T-helper 1 cell treated with Interleukin-12 subunit alpha and Interleukin-12 subunit beta and Interleukin-4 antibody, amounts not matched to agents 30 μg/mL and 1 μg/mL, for 36 hours (primary cell): ENCODE results near the gene SARM1.
A peak's percentile ranks its signal among the peaks of the same experiment; 100 is the strongest.
"Not testable (repeated sequence)": the region's sequence is repeated elsewhere in the genome, so short reads cannot be mapped to it uniquely, and the experiment has no call there.

Experiments
- H3K27ac Mint-ChIP-seq: one replicate; pipeline ENCODE4 v1.8.0; 2021; ENCODE audit warnings: mild to moderate bottlenecking, mixed read lengths
- H3K27me3 Mint-ChIP-seq: one replicate; pipeline ENCODE4 v1.8.0; 2021; ENCODE audit warnings: low read depth, mixed read lengths
- H3K36me3 Mint-ChIP-seq: one replicate; pipeline ENCODE4 v1.8.0; 2021; ENCODE audit warnings: low read depth, mixed read lengths
- H3K4me1 Mint-ChIP-seq: one replicate; pipeline ENCODE4 v1.8.0; 2021; ENCODE audit warnings: low read depth, mixed read lengths
- H3K4me3 Mint-ChIP-seq: one replicate; pipeline ENCODE4 v1.8.0; 2021; ENCODE audit warnings: mild to moderate bottlenecking, moderate library complexity, mixed read lengths
- H3K9me3 Mint-ChIP-seq: one replicate; pipeline ENCODE4 v1.8.0; 2021; ENCODE audit warnings: mixed read lengths

The SARM1 gene

DNA sequence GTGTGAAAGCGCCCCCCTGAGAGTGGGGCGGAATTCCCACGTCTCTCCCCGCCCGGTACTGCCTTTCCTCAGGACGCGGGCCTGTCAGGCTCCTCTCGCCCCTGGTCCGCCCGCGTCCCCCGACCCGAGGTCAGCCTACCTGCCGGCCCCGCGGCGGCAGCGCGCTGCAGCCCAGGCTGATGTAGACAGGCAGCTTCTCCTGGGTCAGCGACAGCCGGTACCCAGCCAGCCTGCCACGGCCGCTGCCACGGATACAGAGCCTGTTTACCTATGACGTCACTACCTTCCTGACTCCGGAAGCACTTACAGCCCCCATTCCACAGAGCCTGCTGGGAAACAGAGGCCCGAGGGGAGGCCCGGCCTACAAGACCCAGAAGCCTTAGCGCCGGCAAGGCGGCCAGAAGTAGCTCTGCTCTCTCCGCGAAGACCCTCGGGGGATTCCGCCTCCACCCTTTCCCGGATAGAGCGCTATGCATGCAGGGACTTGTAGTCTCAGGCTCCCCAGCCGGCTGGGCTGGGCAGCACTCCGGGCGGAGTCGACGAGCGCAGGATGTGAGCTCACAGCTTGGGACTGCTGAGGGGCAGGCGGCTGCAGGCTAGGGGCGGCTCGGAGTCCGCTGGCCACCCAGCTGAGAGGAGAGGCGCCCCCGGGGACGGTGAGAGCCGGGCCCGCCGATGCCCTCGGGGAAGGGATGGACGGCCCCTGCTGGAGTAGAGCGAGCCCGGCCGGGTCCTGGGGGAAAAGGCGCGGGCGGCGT lies 36.1 kb upstream of the SARM1 start, which contains the start of the genes IFT20 and TNFAIP1:
Gene IFT20, minus strand, starts transcription at position 272 of the 758 bp plus-strand sequence. CDS start 3,487 bp downstream, outside the sequence.
Gene TNFAIP1, plus strand, starts transcription at position 561 of the 758 bp plus-strand sequence. CDS start 3,761 bp downstream, outside the sequence.
- Mint-ChIP-seq H3K27me3 (no peaks in the 10 kb centered on the region), H3K36me3 (peaks cover 5% of the 10 kb centered on the region), H3K4me3 (peak within 1 kb of the TSS; percentile 97), H3K4me1 (peaks cover 39% of the 10 kb centered on the region), H3K27ac (peak within 1 kb of the TSS; percentile 96), H3K9me3 (no peaks in the 10 kb centered on the region)

DNA sequence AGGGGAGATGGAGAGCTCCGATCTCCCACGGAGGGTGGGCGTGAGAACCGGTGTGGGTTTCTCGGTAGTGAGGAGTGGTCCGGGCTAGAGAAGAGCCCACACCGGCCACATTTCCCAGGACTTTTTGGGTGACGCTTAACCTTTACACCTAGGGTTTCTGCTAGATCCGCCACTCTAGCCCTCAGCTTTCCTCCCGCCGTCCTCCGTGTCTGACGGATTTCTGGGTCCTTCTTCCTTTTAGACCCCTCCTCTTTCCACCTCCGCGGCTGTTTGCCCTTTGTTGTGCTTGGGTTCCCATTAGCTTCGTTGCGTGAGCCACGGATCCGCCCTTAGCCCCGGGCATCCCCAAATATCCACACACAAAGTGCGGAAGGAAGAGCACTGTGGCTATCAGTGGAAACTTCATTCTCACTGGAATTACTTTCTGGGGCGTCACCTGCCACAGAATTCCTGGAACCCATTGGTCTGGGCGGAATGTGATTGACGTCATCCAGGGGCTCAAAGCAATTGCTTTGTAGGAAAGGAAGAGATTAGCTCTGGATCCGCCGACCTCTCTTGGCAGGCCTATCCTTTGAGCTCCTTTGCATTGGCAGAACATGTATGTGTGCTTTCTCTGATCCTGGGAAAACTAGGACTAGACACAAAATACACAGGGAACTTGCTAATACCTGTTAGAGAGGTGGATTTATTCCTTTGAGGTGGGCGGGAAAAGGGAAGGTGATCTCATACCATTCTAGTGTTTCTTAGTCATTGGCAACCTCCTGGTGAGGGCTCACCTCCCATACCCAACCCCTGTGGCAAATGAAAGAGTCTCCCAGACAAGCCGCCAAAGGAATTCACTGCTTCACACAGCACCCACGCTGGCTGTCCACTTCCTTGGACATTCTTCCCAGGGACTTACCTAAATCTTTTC lies 35.3 kb upstream of the SARM1 start:
- no peaks in the 10 kb centered on the region for H3K9me3 Mint-ChIP-seq
- H3K4me3 Mint-ChIP-seq, result peak overlapping the region; percentile 97
- H3K27me3 Mint-ChIP-seq, result no peaks in the 10 kb centered on the region
- peaks cover 39% of the 10 kb centered on the region for H3K4me1 Mint-ChIP-seq
- H3K27ac Mint-ChIP-seq, result peak overlapping the region; percentile 96
- peaks cover 10% of the 10 kb centered on the region for H3K36me3 Mint-ChIP-seq

DNA sequence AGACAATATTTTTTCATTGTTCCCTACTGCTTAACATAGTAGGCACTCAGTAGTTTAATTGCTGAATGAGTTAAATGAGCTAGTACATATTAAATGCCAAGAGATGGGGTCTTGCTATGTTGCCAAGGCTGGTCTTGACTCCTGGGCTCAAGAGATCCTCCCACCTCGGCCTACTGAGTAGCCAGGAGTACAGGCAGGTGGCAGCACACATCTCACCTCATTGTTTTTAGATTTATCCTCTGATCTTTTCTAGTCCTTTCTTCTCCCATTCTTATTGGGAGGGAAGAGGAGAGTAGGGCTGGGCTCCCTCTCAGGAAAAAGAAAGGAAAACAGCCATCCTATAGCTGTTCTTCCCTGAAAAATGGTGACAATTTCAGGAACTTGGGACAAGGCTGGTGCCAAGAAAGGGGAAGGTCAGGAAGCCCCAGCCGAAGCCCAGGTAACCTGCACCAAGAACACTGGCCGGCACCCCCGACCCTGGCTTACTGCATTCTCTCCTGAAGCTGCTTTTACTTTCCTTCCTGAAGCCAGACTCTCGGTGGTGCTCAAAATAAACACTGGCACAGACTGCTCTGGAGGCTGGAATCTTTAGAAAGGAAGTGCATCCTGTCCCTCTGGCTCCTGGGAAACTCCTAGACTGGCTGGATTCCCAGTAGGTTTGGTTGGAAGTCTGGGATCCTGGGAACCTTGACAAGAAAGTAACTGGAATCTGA lies 33.3 kb upstream of the SARM1 start:
- H3K9me3 Mint-ChIP-seq, result no peaks in the 10 kb centered on the region
- no peaks in the 10 kb centered on the region for H3K27me3 Mint-ChIP-seq
- peaks cover 15% of the 10 kb centered on the region for H3K36me3 Mint-ChIP-seq
- H3K27ac Mint-ChIP-seq, result no peak overlapping the region
- H3K4me1 Mint-ChIP-seq, result peaks cover 34% of the 10 kb centered on the region
- H3K4me3 Mint-ChIP-seq, result no peak overlapping the region

DNA sequence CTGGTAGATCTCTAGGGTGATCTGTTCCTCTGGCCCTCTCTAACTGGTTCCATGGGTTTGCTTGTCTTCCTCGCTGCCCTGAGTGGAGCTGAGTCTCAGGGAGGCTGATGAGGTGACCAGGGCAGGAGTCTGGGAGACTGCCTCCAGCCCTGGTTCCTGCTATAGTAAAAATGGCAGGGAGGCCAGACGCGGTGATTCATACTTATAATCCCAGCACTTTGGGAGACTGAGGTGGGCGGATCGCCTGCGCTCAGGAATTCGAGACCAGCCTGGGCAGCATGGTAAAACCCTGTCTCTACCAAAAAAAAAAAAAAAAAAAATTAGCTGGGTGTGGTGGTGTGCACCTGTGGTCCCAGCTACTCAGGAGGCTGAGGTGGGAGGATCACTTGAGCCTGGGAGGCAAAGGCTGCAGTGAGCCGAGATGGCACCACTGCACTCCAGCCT lies 32.7 kb upstream of the SARM1 start:
- H3K9me3 Mint-ChIP-seq, H3K27ac Mint-ChIP-seq, H3K27me3 Mint-ChIP-seq, H3K4me3 Mint-ChIP-seq: not testable (repeated sequence)
- peaks cover 16% of the 10 kb centered on the region for H3K36me3 Mint-ChIP-seq
- peaks cover 33% of the 10 kb centered on the region for H3K4me1 Mint-ChIP-seq

DNA sequence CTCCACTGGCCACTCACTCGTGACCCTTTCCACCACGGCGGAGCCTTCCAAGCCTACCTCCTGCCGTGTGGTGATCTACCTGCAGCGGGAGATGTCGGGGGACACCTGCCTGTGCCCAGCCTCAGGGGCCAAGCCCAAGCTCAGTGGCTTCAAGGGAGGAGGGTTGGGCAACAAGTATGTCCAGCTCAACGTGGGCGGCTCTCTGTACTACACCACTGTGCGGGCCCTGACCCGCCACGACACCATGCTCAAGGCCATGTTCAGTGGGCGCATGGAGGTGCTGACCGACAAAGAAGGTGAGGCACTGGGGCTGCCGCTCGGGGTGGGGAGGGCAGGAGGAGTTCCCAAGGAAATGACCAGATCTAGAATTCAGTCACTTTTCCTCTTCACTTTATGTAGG lies 32.1 kb upstream of the SARM1 start:
- Mint-ChIP-seq H3K9me3 (no peaks in the 10 kb centered on the region), H3K4me3 (no peak overlapping the region), H3K36me3 (peaks cover 18% of the 10 kb centered on the region), H3K27ac (no peak overlapping the region), H3K27me3 (no peaks in the 10 kb centered on the region), H3K4me1 (peaks cover 27% of the 10 kb centered on the region)

DNA sequence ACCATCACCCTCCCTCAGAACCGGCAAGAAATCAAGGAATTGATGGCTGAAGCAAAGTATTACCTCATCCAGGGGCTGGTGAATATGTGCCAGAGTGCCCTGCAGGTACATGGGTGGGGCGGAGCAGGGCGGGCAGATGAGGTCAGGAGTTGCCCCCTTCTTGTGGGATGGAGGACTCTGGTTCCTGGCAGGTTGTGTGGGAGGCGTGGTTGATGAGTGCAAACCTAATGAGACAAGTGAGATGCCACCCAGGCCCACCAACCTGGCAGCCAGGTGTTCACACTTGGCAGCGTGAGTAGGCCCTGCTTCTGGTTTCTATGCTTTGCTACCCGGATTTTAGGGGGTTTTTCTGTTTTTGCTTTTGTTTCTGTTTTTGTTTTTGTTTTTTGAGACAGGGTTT lies 31.1 kb upstream of the SARM1 start:
- no peaks in the 10 kb centered on the region for H3K9me3 Mint-ChIP-seq

DNA sequence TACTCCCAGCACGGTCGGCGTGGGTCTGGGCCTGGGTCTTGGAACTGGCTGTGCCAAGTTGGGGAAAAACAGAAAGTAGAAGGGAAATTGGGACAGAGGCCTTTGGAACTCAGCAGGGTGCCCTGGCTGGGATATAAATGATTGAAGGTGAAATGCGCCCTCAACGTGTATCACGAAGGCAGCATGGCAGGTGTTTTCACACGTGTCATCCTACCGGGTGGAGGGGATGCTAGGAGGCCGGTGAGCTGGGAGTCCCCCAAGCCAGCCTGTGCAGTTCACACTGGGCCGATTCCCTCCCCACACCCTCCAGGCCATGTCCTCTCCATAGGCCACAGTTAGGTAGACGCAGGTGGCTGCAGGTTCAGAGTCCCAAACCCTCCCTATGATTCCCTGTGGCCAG lies 30.0 kb upstream of the SARM1 start:
- Mint-ChIP-seq H3K4me1 (peaks cover 20% of the 10 kb centered on the region), H3K27me3 (no peaks in the 10 kb centered on the region), H3K4me3 (no peak overlapping the region), H3K27ac (no peak overlapping the region), H3K9me3 (no peaks in the 10 kb centered on the region), H3K36me3 (peaks cover 23% of the 10 kb centered on the region)

More for the DNA sequence above, 31.1 kb upstream of the SARM1 start:
- Mint-ChIP-seq H3K4me1 (peaks cover 22% of the 10 kb centered on the region), H3K4me3 (no peak overlapping the region), H3K27ac (no peak overlapping the region), H3K27me3 (no peaks in the 10 kb centered on the region), H3K36me3 (peaks cover 21% of the 10 kb centered on the region)

DNA sequence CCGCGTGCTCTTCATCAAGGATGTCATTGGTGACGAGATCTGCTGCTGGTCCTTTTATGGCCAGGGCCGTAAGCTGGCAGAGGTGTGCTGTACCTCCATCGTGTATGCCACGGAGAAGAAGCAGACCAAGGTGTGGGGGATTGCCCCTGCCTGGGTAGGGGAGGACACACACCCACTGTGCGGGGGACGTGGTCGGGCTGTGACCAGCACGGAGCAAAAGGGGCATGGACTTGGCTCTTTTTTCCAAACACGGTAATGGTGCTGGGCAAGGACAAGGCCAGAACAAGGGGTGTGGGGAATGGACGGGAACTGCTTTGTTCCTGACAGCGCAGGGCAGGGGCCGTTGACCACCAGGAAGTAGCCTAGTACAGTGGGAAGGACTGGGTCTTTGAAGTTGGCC lies 29.2 kb upstream of the SARM1 start:
- peaks cover 15% of the 10 kb centered on the region for H3K4me1 Mint-ChIP-seq
- no peak overlapping the region for H3K4me3 Mint-ChIP-seq
- H3K9me3 Mint-ChIP-seq, result no peaks in the 10 kb centered on the region
- peaks cover 29% of the 10 kb centered on the region for H3K36me3 Mint-ChIP-seq
- no peak overlapping the region for H3K27ac Mint-ChIP-seq
- H3K27me3 Mint-ChIP-seq, result no peaks in the 10 kb centered on the region

DNA sequence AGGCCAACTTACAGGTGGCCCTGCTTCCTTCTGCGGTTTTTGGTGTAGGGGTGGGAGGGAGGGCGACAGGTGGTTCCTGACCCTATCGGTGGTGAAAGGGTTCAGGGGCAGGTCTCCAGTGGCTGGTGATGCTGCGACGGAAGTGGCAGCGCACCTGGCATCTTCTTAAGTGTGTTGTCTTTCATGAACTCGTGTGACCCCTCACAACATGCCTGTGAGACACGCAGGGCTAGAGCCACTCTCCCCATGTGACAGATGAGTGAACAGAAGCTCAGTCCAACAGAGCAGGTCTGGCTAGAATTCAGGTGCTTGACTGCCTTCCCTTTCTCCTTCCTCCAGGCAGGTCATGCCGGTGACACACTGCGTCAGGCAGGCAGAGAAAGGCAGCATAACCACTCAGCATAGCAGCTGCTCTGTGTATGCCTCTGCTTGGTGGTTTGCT lies 28.0 kb upstream of the SARM1 start:
- H3K4me3 Mint-ChIP-seq, result no peak overlapping the region
- no peaks in the 10 kb centered on the region for H3K9me3 Mint-ChIP-seq
- H3K27me3 Mint-ChIP-seq, result no peaks in the 10 kb centered on the region
- peaks cover 9% of the 10 kb centered on the region for H3K4me1 Mint-ChIP-seq
- no peak overlapping the region for H3K27ac Mint-ChIP-seq
- peaks cover 34% of the 10 kb centered on the region for H3K36me3 Mint-ChIP-seq

DNA sequence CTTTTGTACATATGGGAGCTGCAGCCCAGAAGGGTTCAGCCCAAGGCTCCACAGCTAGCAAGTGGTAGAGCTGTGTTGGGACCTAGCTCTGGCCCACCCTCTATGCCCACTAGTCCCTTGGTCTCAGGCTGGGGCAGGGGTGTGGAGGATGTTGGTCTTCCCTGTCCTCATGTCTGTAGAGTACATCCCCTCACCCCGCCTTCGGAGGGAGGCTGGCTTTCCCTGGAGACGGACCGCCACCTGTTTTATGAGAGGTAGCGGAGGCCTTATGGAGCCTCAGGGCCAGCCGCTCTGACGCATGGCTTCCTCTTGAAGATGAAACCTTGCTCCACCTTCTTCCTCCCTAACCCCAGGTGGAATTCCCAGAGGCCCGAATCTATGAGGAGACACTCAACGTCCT lies 27.5 kb upstream of the SARM1 start:
- H3K9me3 Mint-ChIP-seq, result no peaks in the 10 kb centered on the region
- peaks cover 7% of the 10 kb centered on the region for H3K4me1 Mint-ChIP-seq
- no peak overlapping the region for H3K27ac Mint-ChIP-seq
- no peak overlapping the region for H3K4me3 Mint-ChIP-seq
- H3K27me3 Mint-ChIP-seq, result no peaks in the 10 kb centered on the region
- peaks cover 36% of the 10 kb centered on the region for H3K36me3 Mint-ChIP-seq

DNA sequence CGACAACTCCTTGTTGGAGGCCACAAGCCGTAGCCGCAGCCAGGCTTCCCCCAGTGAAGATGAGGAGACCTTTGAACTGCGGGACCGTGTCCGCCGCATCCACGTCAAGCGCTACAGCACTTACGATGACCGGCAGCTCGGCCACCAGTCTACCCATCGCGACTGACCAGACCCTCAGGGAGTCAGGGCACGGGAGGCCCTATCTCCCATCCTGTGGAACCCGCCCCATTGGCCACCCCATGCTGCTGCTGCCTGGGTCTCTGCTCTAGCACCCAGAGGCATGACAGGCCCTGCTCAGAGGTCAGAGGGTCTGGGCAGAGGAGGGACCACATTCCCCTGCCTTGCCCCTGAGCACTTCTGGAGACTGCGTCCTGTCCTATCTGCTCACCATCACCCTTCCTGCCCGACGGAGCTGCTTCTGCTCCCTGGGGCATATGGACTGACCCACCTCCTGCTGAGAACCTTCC lies 27.0 kb upstream of the SARM1 start:
- peaks cover 4% of the 10 kb centered on the region for H3K4me1 Mint-ChIP-seq
- no peak overlapping the region for H3K27ac Mint-ChIP-seq
- H3K27me3 Mint-ChIP-seq, result no peaks in the 10 kb centered on the region
- no peak overlapping the region for H3K4me3 Mint-ChIP-seq
- peaks cover 36% of the 10 kb centered on the region for H3K36me3 Mint-ChIP-seq
- H3K9me3 Mint-ChIP-seq, result no peaks in the 10 kb centered on the region

DNA sequence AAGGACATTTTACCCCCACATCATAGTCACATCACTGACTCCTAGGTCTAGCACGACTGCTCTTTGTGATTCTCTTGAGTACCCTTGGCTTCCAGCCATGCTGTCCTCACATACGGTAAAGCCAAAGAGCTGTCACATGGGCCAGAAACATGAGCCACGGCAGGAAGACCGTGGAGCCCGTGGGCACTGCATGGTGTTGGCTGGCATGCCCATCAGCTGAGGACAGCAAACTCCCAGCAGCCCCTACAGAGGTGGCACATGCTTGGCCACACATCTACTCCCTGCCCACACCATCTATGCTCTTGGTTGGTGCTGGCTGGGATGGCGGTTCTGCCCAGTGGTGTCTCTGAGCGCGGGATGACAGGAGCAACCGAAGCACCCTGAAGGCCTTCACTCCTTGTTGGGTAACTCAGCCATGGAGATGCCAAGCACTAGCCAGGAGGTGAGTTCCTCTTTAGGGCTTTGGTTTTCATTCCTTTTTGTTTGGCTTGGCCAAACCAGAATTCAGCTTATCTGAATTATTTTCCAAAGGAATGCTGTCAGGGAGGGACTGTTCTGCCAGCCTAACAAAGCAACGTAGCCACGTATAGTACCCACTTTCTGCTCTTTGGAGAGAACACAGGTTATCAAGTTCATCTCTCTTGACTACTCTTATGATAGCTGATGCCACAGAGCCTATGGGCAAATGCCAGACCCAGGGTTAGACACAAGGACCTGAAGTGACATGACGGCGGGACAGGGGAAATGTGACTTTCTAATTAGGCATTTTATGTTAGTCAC lies 25.9 kb upstream of the SARM1 start:
- H3K27me3 Mint-ChIP-seq, result no peaks in the 10 kb centered on the region
- H3K9me3 Mint-ChIP-seq, result no peaks in the 10 kb centered on the region
- H3K36me3 Mint-ChIP-seq, result peaks cover 41% of the 10 kb centered on the region
- H3K4me3 Mint-ChIP-seq, result no peak overlapping the region
- peaks cover 2% of the 10 kb centered on the region for H3K4me1 Mint-ChIP-seq
- H3K27ac Mint-ChIP-seq, result no peak overlapping the region

DNA sequence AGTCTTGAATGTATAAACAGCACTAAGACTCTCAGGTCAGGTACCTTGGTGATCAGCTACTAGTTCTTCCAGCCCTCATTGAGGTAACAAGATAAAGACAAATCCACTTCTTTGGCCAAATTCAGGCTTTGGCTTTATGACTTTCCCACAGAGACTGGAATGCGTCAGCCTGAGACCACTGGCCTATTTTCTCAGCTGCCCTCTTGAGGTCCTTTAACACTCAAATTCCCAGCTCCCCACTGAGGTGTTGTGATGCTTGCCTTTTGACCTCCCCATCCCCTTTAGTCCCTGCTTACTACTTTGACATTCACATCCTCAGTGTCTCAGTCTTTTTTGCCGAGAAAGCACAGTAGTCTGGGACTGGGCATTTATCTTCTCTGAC lies 25.3 kb upstream of the SARM1 start:
- no peak overlapping the region for H3K27ac Mint-ChIP-seq
- H3K27me3 Mint-ChIP-seq, result no peaks in the 10 kb centered on the region
- no peaks in the 10 kb centered on the region for H3K9me3 Mint-ChIP-seq
- peaks cover 41% of the 10 kb centered on the region for H3K36me3 Mint-ChIP-seq
- no peak overlapping the region for H3K4me3 Mint-ChIP-seq
- H3K4me1 Mint-ChIP-seq, result peaks cover 2% of the 10 kb centered on the region
